HepG2 (cell line): Measurements from ENCODE around the gene E2F3. TPM values are rescaled to one million over a fixed set of nuclear protein-coding genes. Genes with fewer than 3 reads are reported as not detected.

Experiments used
- ATAC-seq: fragments of 200-7000 bp; cut with Tn5 transposase; 3 replicates; pipeline ENCODE4 v1.9.1; 2020; ENCODE audit warnings: mild to moderate bottlenecking, moderate library complexity
- BruUV-seq: library from RNA; stranded (reverse); fragments of 400-500 nt; replicated peaks from 2 replicates; lab custom pipeline; 2021; lab: Mats Ljungman, UMichigan
- CTCF ChIA-PET: fragments of 300-600 bp; formaldehyde crosslinking; extraction: SDS; loops from one replicate; lab custom pipeline; 2021; ENCODE audit warnings: low total read pairs, inconsistent platforms, low intra/inter-chr PET ratio; lab: Yijun Ruan, JAX
- POLR2A ChIA-PET: fragments of 350-600 bp; sonication (Branson Sonifier 250); formaldehyde crosslinking; loops from one replicate; lab custom pipeline; 2020; ENCODE audit warnings: antibody characterized with exemption, inconsistent platforms; lab: Yijun Ruan, JAX
- DNase-seq: peaks from one replicate; pipeline ENCODE4 v3.0.0-alpha.2; 2015; ENCODE audit warnings: low spot score
- FAIRE-seq: peaks from 3 replicates; lab custom pipeline; 2011; peaks lifted over from hg19 to GRCh38; lab: Jason Lieb, UNC
- H2AFZ ChIP-seq: one replicate; pipeline ENCODE4 v1.6.1; 2011; ENCODE audit warnings: low read length, inconsistent platforms
- H3K27ac ChIP-seq: fragments of 300-600 bp; 3 replicates; pipeline ENCODE4 v1.8.0; 2011; ENCODE audit warnings: mixed run types, mild to moderate bottlenecking, mixed read lengths, low read length, inconsistent platforms; ENCODE audit not compliant: insufficient read depth; ENCODE audit errors: extremely low read length
- H3K27me3 ChIP-seq, 2 experiments: fragments of 200-600 bp in 1 of 2; 2 replicates in 1 of 2; 3 replicates in 1 of 2; pipeline versions ENCODE4 v1.6.0 to v1.8.0; 2011; ENCODE audit warnings: low read length in 2 of 2, mild to moderate bottlenecking in 2 of 2, moderate library complexity in 2 of 2, inconsistent platforms in 1 of 2; ENCODE audit not compliant: insufficient read depth in 2 of 2, control insufficient read depth in 1 of 2
- H3K36me3 ChIP-seq, 2 experiments: fragments of 200-600 bp in 1 of 2; replicated peaks in 1 of 2; 2 replicates in 1 of 2; 3 replicates in 1 of 2; pipeline versions ENCODE4 v1.5.1 to v1.8.0; 2011; ENCODE audit warnings: low read length in 2 of 2, inconsistent platforms in 1 of 2; ENCODE audit not compliant: insufficient read depth in 2 of 2, control insufficient read depth in 1 of 2
- H3K4me1 ChIP-seq: 2 replicates; pipeline ENCODE4 v1.5.1; 2012; ENCODE audit warnings: low read length, inconsistent platforms; ENCODE audit not compliant: insufficient read depth
- H3K4me2 ChIP-seq: 2 replicates; pipeline ENCODE4 v1.6.0; 2011; ENCODE audit warnings: low read depth, low read length, inconsistent platforms
- H3K4me3 ChIP-seq, 3 experiments: fragments of 200-600 bp in 1 of 3; sonication (generic), shearing (Covaris generic) in 1 of 3; replicated peaks in 1 of 3; 2 replicates each; pipeline ENCODE4 v1.5.1; 2011 to 2016; ENCODE audit warnings: low read length in 3 of 3, inconsistent platforms in 2 of 3, low read depth in 2 of 3, mild to moderate bottlenecking in 2 of 3, control low read depth in 1 of 3, mixed read lengths in 1 of 3; ENCODE audit not compliant: insufficient read depth in 1 of 3
- H3K79me2 ChIP-seq: one replicate; pipeline ENCODE4 v1.6.1; 2011; ENCODE audit warnings: low read length, inconsistent platforms; ENCODE audit not compliant: insufficient read depth
- H3K9ac ChIP-seq: 2 replicates; pipeline ENCODE4 v1.6.0; 2011; ENCODE audit warnings: mild to moderate bottlenecking, low read depth, low read length, inconsistent platforms; ENCODE audit not compliant: insufficient read depth
- H3K9me3 ChIP-seq: 2 replicates; pipeline ENCODE4 v1.5.1; 2012; ENCODE audit warnings: mild to moderate bottlenecking, low read length
- H4K20me1 ChIP-seq: 2 replicates; pipeline ENCODE4 v1.6.0; 2011; ENCODE audit warnings: inconsistent platforms, mild to moderate bottlenecking, low read length, moderate library complexity; ENCODE audit not compliant: insufficient read depth
- CBX5 ChIP-seq: sonication (generic); formaldehyde crosslinking; IDR thresholded peaks from 2 replicates; pipeline ENCODE4 v1.4.0; 2020; ENCODE audit warnings: missing genetic modification reagents, borderline replicate concordance
- FOXK2 ChIP-seq: fragments of 450-650 bp; IDR thresholded peaks from 2 replicates; pipeline ENCODE4 v1.6.1; 2016
- KAT7 ChIP-seq: IDR thresholded peaks from 2 replicates; pipeline ENCODE4 v1.6.1; 2018; ENCODE audit warnings: borderline replicate concordance, missing compliant biosample characterization
- KLF11 ChIP-seq: IDR thresholded peaks from 2 replicates; pipeline ENCODE4 v1.6.1; 2016; ENCODE audit warnings: missing compliant biosample characterization
- MAFK ChIP-seq, 2 experiments: IDR thresholded peaks in 1 of 2; conservative IDR thresholded peaks in 1 of 2; 2 replicates each; pipeline ENCODE4 v1.6.1; 2011; ENCODE audit warnings: improper control_type of control experiment in 2 of 2, low read length in 2 of 2
- PRMT3 ChIP-seq: sonication (generic); formaldehyde crosslinking; IDR thresholded peaks from 2 replicates; pipeline ENCODE4 v1.8.1; 2022; ENCODE audit warnings: low read depth, mild to moderate bottlenecking, moderate library complexity, missing genetic modification reagents, borderline replicate concordance
- SALL2 ChIP-seq: sonication (generic); formaldehyde crosslinking; IDR thresholded peaks from 2 replicates; pipeline ENCODE4 v1.8.1; 2023; ENCODE audit warnings: mild to moderate bottlenecking, missing genetic modification reagents, inconsistent platforms
- TCF7 ChIP-seq: sonication (generic); IDR thresholded peaks from 2 replicates; pipeline ENCODE4 v1.6.1; 2016; ENCODE audit warnings: antibody characterized with exemption, low read depth
- TP53 ChIP-seq: sonication (generic); formaldehyde crosslinking; conservative IDR thresholded peaks from 2 replicates; pipeline ENCODE4 v1.4.0; 2020; ENCODE audit warnings: missing genetic modification reagents
- ZBTB43 ChIP-seq: sonication (generic); formaldehyde crosslinking; conservative IDR thresholded peaks from 2 replicates; pipeline ENCODE4 v1.4.0; 2020; ENCODE audit warnings: missing genetic modification reagents
- ZFP62 ChIP-seq: sonication (generic); formaldehyde crosslinking; IDR thresholded peaks from 2 replicates; pipeline ENCODE4 v1.4.0; 2020; ENCODE audit warnings: missing genetic modification reagents
- ZIK1 ChIP-seq: sonication (generic); formaldehyde crosslinking; IDR thresholded peaks from 2 replicates; pipeline ENCODE4 v1.5.0; 2020; ENCODE audit warnings: mild to moderate bottlenecking, low read depth, missing genetic modification reagents, borderline replicate concordance
- ZNF160 ChIP-seq: sonication (generic); formaldehyde crosslinking; IDR thresholded peaks from 2 replicates; pipeline ENCODE4 v1.8.0; 2022; ENCODE audit warnings: mild to moderate bottlenecking, inconsistent platforms, missing genetic modification reagents
- ZNF230 ChIP-seq: sonication (generic); formaldehyde crosslinking; IDR thresholded peaks from 2 replicates; pipeline ENCODE4 v1.4.0; 2020; ENCODE audit warnings: mild to moderate bottlenecking, missing genetic modification reagents
- WGBS: methylation state at CpG from one replicate; pipeline ENCODE4 v1.1.6; 2017; ENCODE audit warnings: low lambda C conversion rate; 5-methylcytosine and 5-hydroxymethylcytosine counted together
- in situ Hi-C: cut with HindIII; loops from 2 replicates; pipeline ENCODE4 v1.10.0; 2017; ENCODE audit warnings: low pct_unique_long_range_greater_than_20kb; ENCODE audit not compliant: extremely low pct_ligation_motif_present
- intact Hi-C: fragments of 100-400 bp; cut with micrococcal nuclease; formaldehyde crosslinking; loops from one replicate; pipeline ENCODE4 v1.10.0; 2022; ENCODE audit not compliant: unreplicated experiment
- polyA plus RNA-seq, 8 experiments: library from polyadenylated mRNA; depleted of rRNA in 3 of 8; stranded (reverse) in 7 of 8; unstranded in 1 of 8; fragments of >200 nt; fragmentation: Illumina TruSeq in 4 of 8; extraction: Trizol in 4 of 8; gene quantifications; 2 replicates each; pipeline versions ENCODE4 v1.2.1 to v1.2.3, GENCODE V29; 2011 to 2016; ENCODE audit warnings: low read depth in 4 of 8, missing spikeins in 1 of 8, mixed read lengths in 1 of 8; ENCODE audit not compliant: insufficient read depth in 1 of 8
- total RNA-seq, 5 experiments: library from RNA; depleted of rRNA; stranded (reverse); fragments of >200 nt; fragmentation: Illumina TruSeq; extraction: Trizol; gene quantifications; 2 replicates each; pipeline ENCODE4 v1.2.3, GENCODE V29; 2016; ENCODE audit warnings: low read depth in 1 of 5
- TF ChIP-seq, protein P1 (sequence below): sonication (generic); formaldehyde crosslinking; IDR thresholded peaks from 2 replicates; pipeline ENCODE4 v1.4.0; 2020; ENCODE audit warnings: missing genetic modification reagents, borderline replicate concordance

E2F3 gene
- total and polyA plus RNA-seq, 2 of the 13 experiments (the other 11 are each of a cell fraction or from before 2014, with no cell fraction given) = 8.5 to 12.7 TPM

GRCh38 chr6:20413826-20414225 lies 12.1 kb downstream of the E2F3 start (continued):
- TF ChIP-seq ZBTB43 (CRISPR knock-in tag) (no peak), ZNF160 (no peak), FOXK2 (no peak), ZNF230 (CRISPR knock-in tag) (no peak), KAT7 (no peak), ZFP62 (CRISPR knock-in tag) (no peak)
- TF ChIP-seq, protein P1, sequence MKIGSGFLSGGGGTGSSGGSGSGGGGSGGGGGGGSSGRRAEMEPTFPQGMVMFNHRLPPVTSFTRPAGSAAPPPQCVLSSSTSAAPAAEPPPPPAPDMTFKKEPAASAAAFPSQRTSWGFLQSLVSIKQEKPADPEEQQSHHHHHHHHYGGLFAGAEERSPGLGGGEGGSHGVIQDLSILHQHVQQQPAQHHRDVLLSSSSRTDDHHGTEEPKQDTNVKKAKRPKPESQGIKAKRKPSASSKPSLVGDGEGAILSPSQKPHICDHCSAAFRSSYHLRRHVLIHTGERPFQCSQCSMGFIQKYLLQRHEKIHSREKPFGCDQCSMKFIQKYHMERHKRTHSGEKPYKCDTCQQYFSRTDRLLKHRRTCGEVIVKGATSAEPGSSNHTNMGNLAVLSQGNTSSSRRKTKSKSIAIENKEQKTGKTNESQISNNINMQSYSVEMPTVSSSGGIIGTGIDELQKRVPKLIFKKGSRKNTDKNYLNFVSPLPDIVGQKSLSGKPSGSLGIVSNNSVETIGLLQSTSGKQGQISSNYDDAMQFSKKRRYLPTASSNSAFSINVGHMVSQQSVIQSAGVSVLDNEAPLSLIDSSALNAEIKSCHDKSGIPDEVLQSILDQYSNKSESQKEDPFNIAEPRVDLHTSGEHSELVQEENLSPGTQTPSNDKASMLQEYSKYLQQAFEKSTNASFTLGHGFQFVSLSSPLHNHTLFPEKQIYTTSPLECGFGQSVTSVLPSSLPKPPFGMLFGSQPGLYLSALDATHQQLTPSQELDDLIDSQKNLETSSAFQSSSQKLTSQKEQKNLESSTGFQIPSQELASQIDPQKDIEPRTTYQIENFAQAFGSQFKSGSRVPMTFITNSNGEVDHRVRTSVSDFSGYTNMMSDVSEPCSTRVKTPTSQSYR (CRISPR knock-in tag) = no peak

DNA sequence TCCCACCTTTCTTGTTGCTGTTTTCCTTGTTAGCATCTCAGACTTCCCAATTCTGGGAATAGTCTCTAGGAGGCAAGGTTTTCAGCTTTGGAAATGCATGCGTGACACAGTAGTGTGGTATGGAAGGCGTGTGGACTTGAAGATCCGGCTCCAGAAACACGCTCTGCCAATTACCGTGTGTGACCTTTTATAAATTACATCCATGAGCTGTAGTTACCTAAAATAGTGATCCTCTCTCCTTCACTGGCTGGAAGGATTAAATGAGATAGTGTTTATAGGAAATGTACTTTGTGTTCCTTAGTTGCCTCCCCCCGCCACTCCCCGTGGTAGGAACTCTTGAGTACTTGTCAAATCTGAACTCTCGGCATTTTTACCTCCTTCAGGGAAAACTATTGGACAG lies 13.0 kb downstream of the E2F3 start:
- 98% methylated on average over 8 of the region's 8 CpGs for WGBS
- in situ Hi-C loops = no loop called here
- Histone ChIP-seq H2AFZ (no peak overlapping the region), H3K4me3 (no peak overlapping the region), H3K9ac (no peak overlapping the region), H4K20me1 (peaks cover 19% of the 10 kb centered on the region), H3K27me3 (no peaks in the 10 kb centered on the region), H3K79me2 (peaks cover 98% of the 10 kb centered on the region), H3K9me3 (no peaks in the 10 kb centered on the region), H3K4me1 (peaks cover 26% of the 10 kb centered on the region), H3K4me2 (no peak overlapping the region), H3K27ac (no peak overlapping the region), H3K36me3 (peaks cover 4 to 17% of the 10 kb centered on the region in 2 experiments; a peak in 4 of 5 replicates)
- intact Hi-C loops = no loop called here
- no peak for TF ChIP-seq PRMT3 (CRISPR knock-in tag)
- TF ChIP-seq TP53 (CRISPR knock-in tag) = no peak
- TF ChIP-seq SALL2 (CRISPR knock-in tag) = no peak
- no peak for TF ChIP-seq KLF11 (CRISPR knock-in tag)
- 0 out of 4 replicates have a peak, but pooled peaks of 1 of the 2 experiments have one; percentile 2 for TF ChIP-seq MAFK (conservative IDR thresholded peaks at IDR 0.05 in 1 of 2, IDR thresholded peaks at IDR 0.05 in 1 of 2; ENCODE audit: low read length in 2 of 2)
- no peak for TF ChIP-seq CBX5 (CRISPR knock-in tag)
- TF ChIP-seq ZIK1 = no peak
- TF ChIP-seq TCF7 = no peak
- CTCF ChIA-PET = no interaction called here
- POLR2A ChIA-PET = no interaction called here
- no peak for DNase-seq
- FAIRE-seq = no peak
- BruUV-seq = no TSS peak
- no peak for ATAC-seq
